HG02884 (cell line): ENCODE data around the gene CACNB2.
A peak's percentile ranks its signal among the peaks of the same experiment; 100 is the strongest.

Experiments
- ATAC-seq: cut with Tn5 transposase; IDR thresholded peaks from one replicate; pipeline ENCODE4 v1.9.1; 2021; ENCODE audit warnings: mild to moderate bottlenecking, moderate library complexity; ENCODE audit not compliant: unreplicated experiment

The CACNB2 gene

DNA sequence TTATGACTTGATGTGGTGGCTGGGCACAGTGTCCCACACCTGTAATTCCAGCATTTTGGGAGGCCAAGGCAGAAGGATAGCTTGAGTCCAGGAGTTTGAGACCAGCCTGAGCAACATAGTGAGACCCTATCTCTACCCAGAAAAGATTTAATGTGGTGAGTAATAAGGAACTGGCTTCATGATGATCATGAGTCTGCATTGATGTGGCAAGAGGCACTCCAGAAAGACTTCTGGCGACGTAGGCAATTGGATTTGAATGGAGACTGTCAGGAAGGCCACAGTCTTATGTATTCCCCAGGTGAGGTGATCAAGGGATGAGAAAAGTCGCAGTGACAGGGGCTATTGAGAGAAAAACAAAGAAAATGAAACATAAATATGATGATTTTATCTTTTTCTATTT is 138.0 kb downstream of the CACNB2 start:
- ATAC-seq = no peak

- ATAC-seq = no peak
Measured at GRCh38 chr10:18279173-18279572, 138.9 kb downstream of the CACNB2 start.

GRCh38 chr10:18282094-18282493 is 141.9 kb downstream of the CACNB2 start:
- no peak for ATAC-seq

- ATAC-seq = no peak
Measured at GRCh38 chr10:18290651-18291313, 150.6 kb downstream of the CACNB2 start.

GRCh38 chr10:18293536-18294510 is 153.6 kb downstream of the CACNB2 start:
- peak; percentile 50 for ATAC-seq

DNA sequence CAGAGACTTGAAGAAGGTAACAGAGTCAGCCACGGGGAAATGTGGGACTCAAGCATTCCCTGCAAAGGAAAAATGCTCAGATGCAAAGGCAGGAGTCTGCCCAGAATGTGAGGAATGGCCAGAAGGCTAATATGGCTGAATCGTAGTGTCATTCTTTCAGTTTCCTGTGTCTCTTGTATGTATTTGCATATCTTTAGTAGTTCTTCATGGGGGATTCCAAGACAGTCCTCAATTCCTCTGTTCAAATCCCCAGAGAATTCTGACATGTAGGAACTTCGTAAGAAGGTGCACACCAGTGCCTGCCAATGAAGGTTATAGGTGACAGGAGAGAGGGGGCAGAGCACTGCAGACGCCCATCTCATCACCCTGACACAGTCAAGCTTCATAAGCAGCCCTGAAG is 154.4 kb downstream of the CACNB2 start:
- ATAC-seq = no peak

DNA sequence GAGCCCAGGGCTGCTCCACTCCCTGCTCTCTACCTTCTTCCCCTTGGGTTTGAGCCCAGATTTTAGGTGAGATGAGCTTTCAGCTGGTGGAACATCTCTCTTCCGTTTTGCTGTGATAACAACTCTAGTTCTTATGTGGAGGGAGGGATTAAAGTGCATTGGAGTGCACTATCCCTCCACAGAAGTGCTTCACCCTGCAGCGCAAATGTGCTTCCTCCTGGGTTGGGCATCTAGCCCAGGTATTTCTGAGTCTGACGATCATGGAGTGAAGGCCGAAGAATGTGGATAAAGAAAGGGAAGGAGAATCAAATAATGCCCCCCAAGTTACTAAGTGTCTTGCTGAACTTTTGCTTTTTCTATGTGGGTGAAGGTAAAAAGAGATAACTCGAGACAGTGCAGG is 157.4 kb downstream of the CACNB2 start:
- no peak for ATAC-seq

DNA sequence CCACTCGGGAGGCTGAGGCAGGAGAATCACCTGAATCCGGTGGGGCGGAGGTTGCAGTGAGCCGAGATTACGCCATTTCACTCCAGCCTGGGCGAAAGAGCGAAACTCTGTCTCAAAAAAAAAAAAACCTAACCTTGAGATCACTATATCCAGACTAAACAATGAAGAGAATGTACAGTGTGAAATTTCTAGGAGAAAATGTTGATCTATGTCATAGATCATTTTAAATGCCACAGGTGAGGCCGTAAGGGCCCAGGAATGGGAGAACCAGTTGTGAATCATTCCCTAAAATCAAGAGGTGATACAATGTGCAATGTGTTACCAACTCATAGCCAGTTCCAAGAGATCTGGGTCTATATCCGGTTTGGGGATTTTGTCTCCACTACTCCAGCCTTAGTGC is 158.0 kb downstream of the CACNB2 start:
- no peak for ATAC-seq

- ATAC-seq = no peak
Measured at GRCh38 chr10:18303851-18304801, 163.9 kb downstream of the CACNB2 start.

- ATAC-seq = no peak
Measured at GRCh38 chr10:18306031-18306430, 165.8 kb downstream of the CACNB2 start.

- no peak for ATAC-seq
Measured at GRCh38 chr10:18308600-18308999, 168.4 kb downstream of the CACNB2 start.

- ATAC-seq = no peak
Measured at GRCh38 chr10:18310761-18311160, 170.5 kb downstream of the CACNB2 start.

DNA sequence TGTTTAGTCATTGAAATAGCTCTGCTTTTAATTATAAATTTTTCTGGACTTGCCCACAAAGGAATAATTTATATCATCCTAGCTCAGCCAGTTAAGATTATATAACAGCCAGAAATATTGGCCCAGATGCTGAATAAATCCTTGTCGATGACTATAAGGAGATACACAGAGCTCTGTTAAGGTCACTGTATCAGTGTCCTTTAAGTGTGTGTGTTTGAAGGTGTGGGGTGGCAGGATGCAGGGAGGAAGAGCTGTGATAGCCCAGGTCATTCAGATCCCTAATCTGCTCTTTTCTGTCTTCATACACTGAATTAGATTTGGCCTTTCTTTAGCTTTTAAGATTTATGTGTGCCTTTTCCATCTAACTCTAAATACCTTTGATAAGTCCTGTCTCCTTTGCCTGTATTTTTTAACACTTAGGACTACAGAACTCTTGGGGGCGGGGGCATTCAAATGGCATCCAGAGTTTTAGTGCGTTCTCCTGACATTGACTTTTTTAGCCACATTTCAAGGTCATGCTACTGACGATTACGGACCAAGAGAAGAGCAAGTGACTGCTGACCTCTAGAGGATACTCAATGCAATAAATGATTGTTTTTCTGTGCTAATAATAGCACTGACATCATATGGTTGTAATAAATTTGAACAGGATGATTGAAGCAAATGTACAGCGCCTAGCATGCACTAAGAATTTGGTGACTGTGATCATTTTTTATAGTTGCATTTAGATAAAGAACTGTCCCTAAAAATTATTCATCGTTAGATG is 172.3 kb downstream of the CACNB2 start:
- ATAC-seq = peak; percentile 92

- no peak for ATAC-seq
Measured at GRCh38 chr10:18313140-18313530, 172.9 kb downstream of the CACNB2 start.

GRCh38 chr10:18313626-18314025 is 173.4 kb downstream of the CACNB2 start:
- ATAC-seq = no peak

- no peak for ATAC-seq
Measured at GRCh38 chr10:18319628-18320027, 179.4 kb downstream of the CACNB2 start.

DNA sequence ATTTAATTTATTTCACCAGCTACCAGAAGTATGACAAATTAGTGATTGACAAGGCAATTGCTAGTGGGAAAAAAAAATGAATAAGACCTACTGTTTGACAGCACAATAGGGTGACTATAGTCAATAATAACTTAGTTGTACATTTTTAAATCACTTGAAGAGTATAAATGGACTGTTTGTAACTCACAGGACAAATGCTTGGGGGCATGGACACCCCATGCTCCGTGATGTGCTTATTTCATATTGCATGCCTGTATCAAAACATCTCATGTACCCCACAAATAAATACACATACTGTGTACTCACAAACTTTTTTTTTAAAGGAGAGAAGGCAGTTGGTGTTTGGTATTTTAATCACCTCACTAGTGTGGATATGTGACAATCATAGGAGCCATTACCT is 181.1 kb downstream of the CACNB2 start:
- no peak for ATAC-seq

- no peak for ATAC-seq
Measured at GRCh38 chr10:18323916-18324315, 183.7 kb downstream of the CACNB2 start.

GRCh38 chr10:18325410-18325809 is 185.2 kb downstream of the CACNB2 start:
- ATAC-seq = no peak

DNA sequence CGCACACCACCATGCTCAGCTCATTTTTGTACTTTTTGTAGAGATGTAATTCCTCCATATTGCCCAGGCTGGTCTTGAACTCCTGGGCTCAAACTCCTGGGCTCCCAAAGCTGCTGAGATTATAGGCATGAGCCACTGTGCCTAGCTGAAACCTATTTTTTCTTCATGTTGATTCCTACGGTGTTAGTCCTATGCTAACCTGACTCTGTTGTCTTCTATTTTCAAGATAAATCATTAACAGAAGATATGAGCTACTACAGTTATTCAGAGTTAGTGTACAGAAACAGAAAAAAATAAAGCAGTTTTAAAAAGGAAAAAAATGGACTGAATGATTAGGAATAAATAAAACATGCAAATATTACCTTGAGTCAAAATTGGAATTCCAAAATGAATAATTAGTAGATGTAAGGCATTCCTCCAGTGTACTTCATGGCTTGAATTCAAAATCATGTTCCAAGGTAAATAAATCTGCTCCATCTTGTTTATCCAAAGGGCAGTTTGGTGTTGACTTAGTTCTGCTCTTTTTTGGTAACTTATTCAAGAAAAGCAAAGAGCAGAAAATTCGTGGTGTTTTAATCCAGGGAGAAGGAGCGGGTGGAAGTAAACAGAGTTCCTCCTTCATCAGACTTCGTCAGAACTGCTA is 185.8 kb downstream of the CACNB2 start:
- no peak for ATAC-seq
